HG02798 (cell line): Measurements from ENCODE around the gene TFRC.
"Not testable (repeated sequence)": the region's sequence is repeated elsewhere in the genome, so short reads cannot be mapped to it uniquely, and the experiment has no call there.

ENCODE experiments used
- ATAC-seq: cut with Tn5 transposase; IDR thresholded peaks from one replicate; pipeline ENCODE4 v1.9.1; 2021; ENCODE audit warnings: mild to moderate bottlenecking; ENCODE audit not compliant: unreplicated experiment, poor library complexity

The TFRC gene

GRCh38 chr3:196009456-196009855 lies 72.4 kb downstream of the TFRC start:
- no peak for ATAC-seq

- no peak for ATAC-seq
Measured at GRCh38 chr3:196008929-196009328, 73.0 kb downstream of the TFRC start.

- ATAC-seq: no peak
Measured at GRCh38 chr3:196008387-196008786, 73.5 kb downstream of the TFRC start.

DNA sequence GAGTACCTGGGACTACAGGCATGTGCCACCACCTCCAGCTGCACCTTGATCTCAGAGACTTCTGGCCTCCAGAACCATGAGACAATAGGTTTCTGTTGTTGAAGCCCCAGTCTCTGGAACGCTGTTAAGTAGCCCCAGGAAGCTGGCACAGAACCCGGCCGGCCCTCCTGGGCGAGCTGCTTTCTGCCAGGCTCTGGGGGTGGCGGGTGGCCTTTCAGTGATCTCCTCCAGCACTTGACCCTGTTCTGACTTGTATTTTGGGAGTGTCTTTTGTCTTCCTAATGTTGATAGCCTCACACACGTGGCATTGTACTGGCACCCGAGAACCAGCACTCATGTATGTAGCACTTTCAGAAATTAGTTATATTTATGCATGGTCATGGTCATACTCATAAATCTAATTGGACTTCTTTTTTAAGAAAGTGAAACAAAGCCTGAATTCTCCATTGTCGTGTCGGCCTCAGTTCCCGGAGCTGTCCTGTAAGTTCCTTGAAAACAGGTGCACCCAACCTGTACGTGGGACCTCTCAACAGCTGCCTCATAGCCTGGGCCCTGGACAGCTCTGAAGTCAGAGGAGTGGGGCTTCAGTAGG lies 74.0 kb downstream of the TFRC start:
- ATAC-seq: no peak

DNA sequence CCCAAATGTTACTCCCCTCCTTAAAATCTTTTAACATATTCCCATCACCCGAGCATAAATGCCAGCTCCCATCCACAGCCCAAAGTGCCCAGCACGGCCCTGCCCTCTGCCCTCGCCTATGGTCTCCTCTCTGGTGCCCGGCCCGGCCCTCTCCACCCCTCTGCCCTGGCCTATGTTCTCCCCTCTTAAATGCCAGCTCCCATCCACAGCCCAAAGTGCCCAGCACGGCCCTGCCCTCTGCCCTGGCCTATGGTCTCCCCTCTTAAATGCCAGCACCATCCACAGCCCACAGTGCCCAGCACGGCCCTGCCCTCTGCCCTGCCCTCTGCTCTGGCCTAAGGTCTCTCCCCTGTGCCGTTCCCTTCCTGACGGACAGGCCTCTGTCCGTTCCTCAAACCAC lies 76.6 kb downstream of the TFRC start:
- not testable (repeated sequence) for ATAC-seq

DNA sequence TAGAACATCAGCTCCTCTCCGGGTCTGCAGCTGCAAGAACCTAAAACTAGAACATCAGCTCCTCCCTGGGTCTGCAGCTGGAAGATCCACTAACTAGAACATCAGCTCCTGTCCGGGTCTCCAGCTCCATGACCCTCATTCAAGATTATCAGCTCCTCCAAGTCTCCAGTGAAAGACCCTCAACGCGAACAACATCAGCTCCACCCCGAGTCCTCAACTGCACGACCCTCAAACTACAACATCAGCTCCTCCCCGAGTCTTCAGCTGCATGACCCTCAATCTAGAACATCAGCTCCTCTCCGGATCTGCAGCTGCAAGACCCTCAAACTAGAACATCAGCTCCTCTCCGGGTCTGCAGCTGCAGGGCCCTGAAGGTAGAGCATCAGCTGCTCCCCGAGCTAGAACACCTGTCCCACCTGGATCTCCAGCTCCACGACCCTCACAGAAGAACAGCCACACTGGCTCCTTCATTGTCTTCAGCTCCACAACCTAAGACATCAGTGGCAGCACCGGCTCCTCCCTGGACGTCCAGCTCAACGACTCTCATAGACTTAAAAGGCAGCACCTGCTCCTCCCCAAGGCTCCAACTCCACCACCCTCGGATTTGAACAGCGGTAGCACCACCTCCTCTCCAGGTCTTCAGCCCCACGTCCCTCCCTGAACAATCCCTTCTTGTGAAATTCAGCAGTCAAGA lies 77.4 kb downstream of the TFRC start:
- ATAC-seq: not testable (repeated sequence)

DNA sequence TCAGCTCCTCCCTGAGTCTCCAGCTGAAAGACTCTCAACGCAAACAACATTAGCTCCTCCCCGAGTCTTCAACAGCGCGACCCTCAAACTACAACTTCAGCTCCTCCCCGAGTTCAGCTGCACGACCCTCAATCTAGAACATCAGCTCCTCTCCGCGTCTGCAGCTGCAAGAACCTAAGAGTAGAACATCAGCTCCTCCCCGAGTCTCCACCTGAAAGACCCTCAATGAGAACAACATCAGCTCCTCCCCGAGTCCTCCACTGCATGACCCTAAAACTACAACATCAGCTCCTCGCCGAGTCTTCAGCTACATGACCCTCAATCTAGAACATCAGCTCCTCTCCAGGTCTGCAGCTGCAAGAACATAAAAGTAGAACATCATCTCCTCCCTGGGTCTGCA lies 78.3 kb downstream of the TFRC start:
- ATAC-seq: no peak

- not testable (repeated sequence) for ATAC-seq
Measured at GRCh38 chr3:196002721-196003120, 79.2 kb downstream of the TFRC start.

- not testable (repeated sequence) for ATAC-seq
Measured at GRCh38 chr3:196001240-196001639, 80.7 kb downstream of the TFRC start.

GRCh38 chr3:196000360-196000950 lies 81.4 kb downstream of the TFRC start:
- ATAC-seq: not testable (repeated sequence)

DNA sequence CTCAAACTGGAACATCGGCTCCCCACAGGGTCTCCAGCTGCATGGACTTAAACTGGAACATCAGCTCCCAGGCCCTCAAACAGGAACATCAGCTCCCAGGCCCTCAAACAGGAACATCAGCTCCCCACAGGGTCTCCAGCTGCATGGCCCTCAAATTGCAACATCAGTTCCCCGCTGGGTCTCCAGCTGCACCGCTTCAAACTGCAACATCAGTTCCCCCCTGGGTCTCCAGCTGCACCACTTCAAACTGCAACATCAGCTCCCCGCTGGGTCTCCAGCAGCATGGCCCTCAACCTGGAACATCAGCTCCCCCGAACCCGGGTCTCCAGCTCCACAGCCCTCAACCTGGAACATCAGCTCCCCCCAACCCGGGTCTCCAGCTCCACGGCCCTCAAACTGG lies 82.0 kb downstream of the TFRC start:
- ATAC-seq: no peak
